Sigmoid colon (tissue), 4 donors: ENCODE data around the gene TAOK3.

Experiments used
- EP300 ChIP-seq, 4 donors: sonication (generic); formaldehyde crosslinking; IDR thresholded peaks; one replicate each; pipeline ENCODE4 v1.6.1; 2017; ENCODE audit warnings: antibody characterized with exemption in 4 of 4
- POLR2A ChIP-seq, 2 donors: fragments of 450-650 bp; IDR thresholded peaks; one replicate each; pipeline ENCODE4 v1.6.1; 2016; ENCODE audit warnings: antibody characterized with exemption in 2 of 2, mild to moderate bottlenecking in 2 of 2, moderate library complexity in 2 of 2
- POLR2AphosphoS5 ChIP-seq, 4 donors: sonication (generic); formaldehyde crosslinking; IDR thresholded peaks; one replicate each; pipeline ENCODE4 v1.6.1; 2017; ENCODE audit warnings: antibody characterized with exemption in 4 of 4
- TF ChIP-seq, protein P1 (sequence below), 4 experiments: fragments of 450-650 bp in 3 of 4; fragments of 200-600 bp in 1 of 4; IDR thresholded peaks; one replicate each; pipeline ENCODE4 v1.5.1; 2016 to 2019; ENCODE audit warnings: antibody characterized with exemption in 4 of 4, mild to moderate bottlenecking in 3 of 4, moderate library complexity in 2 of 4

- TF ChIP-seq, protein P1, sequence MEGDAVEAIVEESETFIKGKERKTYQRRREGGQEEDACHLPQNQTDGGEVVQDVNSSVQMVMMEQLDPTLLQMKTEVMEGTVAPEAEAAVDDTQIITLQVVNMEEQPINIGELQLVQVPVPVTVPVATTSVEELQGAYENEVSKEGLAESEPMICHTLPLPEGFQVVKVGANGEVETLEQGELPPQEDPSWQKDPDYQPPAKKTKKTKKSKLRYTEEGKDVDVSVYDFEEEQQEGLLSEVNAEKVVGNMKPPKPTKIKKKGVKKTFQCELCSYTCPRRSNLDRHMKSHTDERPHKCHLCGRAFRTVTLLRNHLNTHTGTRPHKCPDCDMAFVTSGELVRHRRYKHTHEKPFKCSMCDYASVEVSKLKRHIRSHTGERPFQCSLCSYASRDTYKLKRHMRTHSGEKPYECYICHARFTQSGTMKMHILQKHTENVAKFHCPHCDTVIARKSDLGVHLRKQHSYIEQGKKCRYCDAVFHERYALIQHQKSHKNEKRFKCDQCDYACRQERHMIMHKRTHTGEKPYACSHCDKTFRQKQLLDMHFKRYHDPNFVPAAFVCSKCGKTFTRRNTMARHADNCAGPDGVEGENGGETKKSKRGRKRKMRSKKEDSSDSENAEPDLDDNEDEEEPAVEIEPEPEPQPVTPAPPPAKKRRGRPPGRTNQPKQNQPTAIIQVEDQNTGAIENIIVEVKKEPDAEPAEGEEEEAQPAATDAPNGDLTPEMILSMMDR (IDR thresholded peaks at IDR 0.05) = no peak
- TF ChIP-seq POLR2A (IDR thresholded peaks at IDR 0.05) (no peak), POLR2AphosphoS5 (IDR thresholded peaks at IDR 0.05) (no peak), EP300 (IDR thresholded peaks at IDR 0.05) (no peak)
Measured at GRCh38 chr12:118124333-118124874, 248.3 kb downstream of the TAOK3 start.
